GM23338 (cell line): Measurements from ENCODE around the gene AIG1. TPM values are rescaled to one million over a fixed set of nuclear protein-coding genes. Genes with fewer than 3 reads are reported as not detected.

Source experiments
- ATAC-seq: fragments of 200-7000 bp; cut with Tn5 transposase; 3 replicates; pipeline ENCODE4 v1.9.1; 2020
- DNase-seq: peaks from one replicate; pipeline ENCODE4 v3.0.0-alpha.2; 2015; ENCODE audit warnings: low spot score
- H2AFZ ChIP-seq: fragments of 200-600 bp; sonication (generic); 2 replicates; pipeline ENCODE4 v1.8.0; 2016; ENCODE audit warnings: antibody characterized with exemption, mild to moderate bottlenecking, moderate library complexity
- H3F3A ChIP-seq: fragments of 200-600 bp; sonication (generic); replicated peaks from 2 replicates; pipeline ENCODE4 v1.8.0; 2017; ENCODE audit warnings: antibody characterized with exemption, mixed run types, low read depth
- H3K27ac ChIP-seq: fragments of 200-600 bp; sonication (generic); 2 replicates; pipeline ENCODE4 v1.6.1; 2016; ENCODE audit warnings: low read depth
- H3K27me3 ChIP-seq: fragments of 200-600 bp; sonication (generic); 2 replicates; pipeline ENCODE4 v1.8.0; 2016; ENCODE audit warnings: mild to moderate bottlenecking, mixed run types, moderate library complexity; ENCODE audit not compliant: insufficient read depth
- H3K36me3 ChIP-seq: fragments of 200-600 bp; sonication (generic); 2 replicates; pipeline ENCODE4 v1.8.0; 2016; ENCODE audit warnings: mild to moderate bottlenecking; ENCODE audit not compliant: insufficient read depth
- H3K4me1 ChIP-seq: fragments of 200-600 bp; sonication (generic); 2 replicates; pipeline ENCODE4 v1.8.0; 2016; ENCODE audit warnings: mild to moderate bottlenecking, moderate library complexity; ENCODE audit not compliant: insufficient read depth
- H3K4me2 ChIP-seq: fragments of 200-600 bp; sonication (generic); 2 replicates; pipeline ENCODE4 v1.7.1; 2017; ENCODE audit warnings: mixed run types
- H3K4me3 ChIP-seq: fragments of 200-600 bp; sonication (generic); 2 replicates; pipeline ENCODE4 v1.6.1; 2016; ENCODE audit warnings: mixed run types
- H3K79me2 ChIP-seq: fragments of 200-600 bp; sonication (generic); replicated peaks from 2 replicates; pipeline ENCODE4 v1.8.0; 2017; ENCODE audit warnings: mild to moderate bottlenecking; ENCODE audit not compliant: insufficient read depth
- H3K9me2 ChIP-seq: fragments of 200-600 bp; sonication (generic); 2 replicates; pipeline ENCODE4 v1.8.0; 2017; ENCODE audit not compliant: insufficient read depth
- H4K20me1 ChIP-seq: fragments of 200-600 bp; sonication (generic); replicated peaks from 2 replicates; pipeline ENCODE4 v1.8.0; 2017; ENCODE audit warnings: mild to moderate bottlenecking; ENCODE audit not compliant: insufficient read depth
- H3K27ac Mint-ChIP-seq: 2 replicates; pipeline ENCODE4 v1.8.0; 2020; ENCODE audit warnings: inconsistent platforms, mild to moderate bottlenecking, moderate library complexity, mixed read lengths
- H3K27me3 Mint-ChIP-seq: 3 replicates; pipeline ENCODE4 v1.8.0; 2022; ENCODE audit warnings: low read depth, mild to moderate bottlenecking, moderate library complexity, mixed read lengths, inconsistent platforms; ENCODE audit not compliant: insufficient read depth, poor library complexity
- H3K36me3 Mint-ChIP-seq: 3 replicates; pipeline ENCODE4 v1.8.0; 2021; ENCODE audit warnings: low read depth, mild to moderate bottlenecking, inconsistent platforms, moderate library complexity, mixed read lengths
- H3K4me1 Mint-ChIP-seq: 3 replicates; pipeline ENCODE4 v1.8.0; 2020; ENCODE audit warnings: mild to moderate bottlenecking, inconsistent platforms, mixed read lengths
- H3K4me3 Mint-ChIP-seq: 3 replicates; pipeline ENCODE4 v1.8.0; 2021; ENCODE audit warnings: moderate library complexity, mild to moderate bottlenecking, inconsistent platforms, mixed read lengths
- H3K9me3 Mint-ChIP-seq: 3 replicates; pipeline ENCODE4 v1.8.0; 2020; ENCODE audit warnings: moderate library complexity, mild to moderate bottlenecking, inconsistent platforms, mixed read lengths
- CREB1 ChIP-seq: fragments of 250-450 bp; sonication (Bioruptor Pico); IDR thresholded peaks from 2 replicates; pipeline ENCODE4 v1.5.0; 2020; ENCODE audit warnings: low read depth, mild to moderate bottlenecking, moderate library complexity
- CTCF ChIP-seq, 2 experiments: fragments of 200-600 bp in 1 of 2; sonication (generic) in 1 of 2; conservative IDR thresholded peaks; 2 replicates each; pipeline versions ENCODE4 v1.5.1 to v1.6.1; 2016 to 2017; ENCODE audit warnings: antibody characterized with exemption in 2 of 2, low read depth in 2 of 2, mild to moderate bottlenecking in 2 of 2, moderate library complexity in 1 of 2
- ETS1 ChIP-seq: IDR thresholded peaks from 2 replicates; pipeline ENCODE4 v1.6.1; 2016; ENCODE audit warnings: antibody characterized with exemption
- EZH2 ChIP-seq: fragments of 200-600 bp; sonication (generic); IDR thresholded peaks from one replicate; pipeline ENCODE4 v1.8.0; 2017; ENCODE audit warnings: antibody characterized with exemption, mild to moderate bottlenecking, low read depth; ENCODE audit not compliant: unreplicated experiment
- EZH2phosphoT487 ChIP-seq: fragments of 200-600 bp; sonication (generic); IDR thresholded peaks from one replicate; pipeline ENCODE4 v1.8.1; 2018; ENCODE audit warnings: antibody characterized with exemption; ENCODE audit not compliant: unreplicated experiment
- JUNB ChIP-seq: IDR thresholded peaks from one replicate; pipeline ENCODE4 v1.6.1; 2016; ENCODE audit warnings: antibody characterized with exemption; ENCODE audit not compliant: unreplicated experiment
- NANOG ChIP-seq: IDR thresholded peaks from 2 replicates; pipeline ENCODE4 v1.6.1; 2016; ENCODE audit warnings: antibody characterized with exemption, borderline replicate concordance
- POLR2AphosphoS5 ChIP-seq: IDR thresholded peaks from 2 replicates; pipeline ENCODE4 v1.6.1; 2016; ENCODE audit warnings: antibody characterized with exemption, low read depth
- STAT1 ChIP-seq: IDR thresholded peaks from one replicate; pipeline ENCODE4 v1.6.1; 2016; ENCODE audit warnings: antibody characterized with exemption; ENCODE audit not compliant: unreplicated experiment
- ZNF114 ChIP-seq: fragments of 250-450 bp; sonication (Bioruptor Pico); IDR thresholded peaks from 2 replicates; pipeline ENCODE4 v1.5.0; 2020; ENCODE audit warnings: mild to moderate bottlenecking, moderate library complexity
- ZNF331 ChIP-seq: fragments of 250-450 bp; sonication (Bioruptor Pico); IDR thresholded peaks from 2 replicates; pipeline ENCODE4 v1.5.0; 2020; ENCODE audit warnings: low read depth, mild to moderate bottlenecking, moderate library complexity
- ZNF462 ChIP-seq: fragments of 250-450 bp; sonication (Bioruptor Pico); IDR thresholded peaks from 2 replicates; pipeline ENCODE4 v1.5.0; 2020; ENCODE audit warnings: mild to moderate bottlenecking, moderate library complexity
- polyA plus RNA-seq: library from polyadenylated mRNA; unstranded; fragments of >200 nt; fragmentation: Nextera tagmentation; extraction: Ambion mirVana; gene quantifications from 2 replicates; pipeline ENCODE4 v1.2.1, GENCODE V29; 2016
- total RNA-seq: library from RNA; depleted of rRNA; stranded (reverse); fragments of >200 nt; shearing (Covaris generic); gene quantifications from 2 replicates; pipeline ENCODE4 v1.2.3, GENCODE V29; 2014
- TF ChIP-seq, protein P1 (sequence below): IDR thresholded peaks from one replicate; pipeline ENCODE4 v1.6.1; 2018; ENCODE audit warnings: antibody characterized with exemption; ENCODE audit not compliant: unreplicated experiment

The AIG1 gene
- total and polyA plus RNA-seq, 2 experiments from 2014 or later: 65.2 to 88.4 TPM

DNA sequence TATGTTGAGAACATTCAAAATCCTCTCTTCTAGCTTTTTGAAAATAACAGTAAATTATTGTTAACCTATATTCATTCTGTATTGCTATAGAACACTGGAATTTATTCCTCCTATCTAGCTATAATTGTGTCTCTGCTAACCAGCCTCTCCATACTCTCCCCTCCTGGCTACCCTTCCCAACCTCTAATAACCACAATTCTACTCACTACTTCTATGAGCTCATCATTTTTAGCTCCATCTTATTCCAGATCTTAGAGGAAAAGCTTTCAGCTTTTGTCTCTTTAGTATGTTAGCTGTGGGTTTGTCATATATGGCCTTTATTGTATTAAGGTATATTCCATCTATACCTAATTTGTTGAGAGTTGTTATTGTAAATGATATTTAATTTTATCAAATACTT lies 108.8 kb downstream of the AIG1 start:
- Histone ChIP-seq H3F3A (no peaks in the 10 kb centered on the region), H3K79me2 (peaks cover 20% of the 10 kb centered on the region), H3K4me3 (no peak overlapping the region), H3K27ac (no peak overlapping the region), H2AFZ (no peak overlapping the region), H3K36me3 (peaks cover 28% of the 10 kb centered on the region; the same call in 1 of the 2 replicates), H3K9me2 (peaks cover 3% of the 10 kb centered on the region; the same call in 1 of the 2 replicates), H3K4me1 (no peaks in the 10 kb centered on the region), H3K27me3 (no peaks in the 10 kb centered on the region), H3K4me2 (no peak overlapping the region), H4K20me1 (no peaks in the 10 kb centered on the region; the same call in 1 of the 2 replicates)
- no peak for DNase-seq
- no peak overlapping the region for H3K4me3 Mint-ChIP-seq
- H3K4me1 Mint-ChIP-seq: no peaks in the 10 kb centered on the region
- no peak for TF ChIP-seq ZNF462 (CRISPR knock-in tag)
- TF ChIP-seq ZNF114 (CRISPR knock-in tag): no peak
- TF ChIP-seq EZH2phosphoT487: no peak
- no peak for TF ChIP-seq POLR2AphosphoS5
- no peak for TF ChIP-seq JUNB
- TF ChIP-seq EZH2: no peak
- TF ChIP-seq CREB1 (CRISPR knock-in tag): no peak
- TF ChIP-seq CTCF (conservative IDR thresholded peaks at IDR 0.05; ENCODE audit: low read depth in 2 of 2): no peak
- TF ChIP-seq ZNF331 (CRISPR knock-in tag): no peak
- TF ChIP-seq STAT1: no peak
- TF ChIP-seq NANOG: no peak
- TF ChIP-seq, protein P1, sequence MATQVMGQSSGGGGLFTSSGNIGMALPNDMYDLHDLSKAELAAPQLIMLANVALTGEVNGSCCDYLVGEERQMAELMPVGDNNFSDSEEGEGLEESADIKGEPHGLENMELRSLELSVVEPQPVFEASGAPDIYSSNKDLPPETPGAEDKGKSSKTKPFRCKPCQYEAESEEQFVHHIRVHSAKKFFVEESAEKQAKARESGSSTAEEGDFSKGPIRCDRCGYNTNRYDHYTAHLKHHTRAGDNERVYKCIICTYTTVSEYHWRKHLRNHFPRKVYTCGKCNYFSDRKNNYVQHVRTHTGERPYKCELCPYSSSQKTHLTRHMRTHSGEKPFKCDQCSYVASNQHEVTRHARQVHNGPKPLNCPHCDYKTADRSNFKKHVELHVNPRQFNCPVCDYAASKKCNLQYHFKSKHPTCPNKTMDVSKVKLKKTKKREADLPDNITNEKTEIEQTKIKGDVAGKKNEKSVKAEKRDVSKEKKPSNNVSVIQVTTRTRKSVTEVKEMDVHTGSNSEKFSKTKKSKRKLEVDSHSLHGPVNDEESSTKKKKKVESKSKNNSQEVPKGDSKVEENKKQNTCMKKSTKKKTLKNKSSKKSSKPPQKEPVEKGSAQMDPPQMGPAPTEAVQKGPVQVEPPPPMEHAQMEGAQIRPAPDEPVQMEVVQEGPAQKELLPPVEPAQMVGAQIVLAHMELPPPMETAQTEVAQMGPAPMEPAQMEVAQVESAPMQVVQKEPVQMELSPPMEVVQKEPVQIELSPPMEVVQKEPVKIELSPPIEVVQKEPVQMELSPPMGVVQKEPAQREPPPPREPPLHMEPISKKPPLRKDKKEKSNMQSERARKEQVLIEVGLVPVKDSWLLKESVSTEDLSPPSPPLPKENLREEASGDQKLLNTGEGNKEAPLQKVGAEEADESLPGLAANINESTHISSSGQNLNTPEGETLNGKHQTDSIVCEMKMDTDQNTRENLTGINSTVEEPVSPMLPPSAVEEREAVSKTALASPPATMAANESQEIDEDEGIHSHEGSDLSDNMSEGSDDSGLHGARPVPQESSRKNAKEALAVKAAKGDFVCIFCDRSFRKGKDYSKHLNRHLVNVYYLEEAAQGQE: no peak
- no peak for TF ChIP-seq ETS1
- ATAC-seq: no peak
- no peak overlapping the region for H3K27ac Mint-ChIP-seq
- H3K27me3 Mint-ChIP-seq: no peaks in the 10 kb centered on the region
- peaks cover 6% of the 10 kb centered on the region for H3K9me3 Mint-ChIP-seq
- H3K36me3 Mint-ChIP-seq: peaks cover 33% of the 10 kb centered on the region
